ENCODE results near the gene KIF3C.

Gene KIF3C

DNA sequence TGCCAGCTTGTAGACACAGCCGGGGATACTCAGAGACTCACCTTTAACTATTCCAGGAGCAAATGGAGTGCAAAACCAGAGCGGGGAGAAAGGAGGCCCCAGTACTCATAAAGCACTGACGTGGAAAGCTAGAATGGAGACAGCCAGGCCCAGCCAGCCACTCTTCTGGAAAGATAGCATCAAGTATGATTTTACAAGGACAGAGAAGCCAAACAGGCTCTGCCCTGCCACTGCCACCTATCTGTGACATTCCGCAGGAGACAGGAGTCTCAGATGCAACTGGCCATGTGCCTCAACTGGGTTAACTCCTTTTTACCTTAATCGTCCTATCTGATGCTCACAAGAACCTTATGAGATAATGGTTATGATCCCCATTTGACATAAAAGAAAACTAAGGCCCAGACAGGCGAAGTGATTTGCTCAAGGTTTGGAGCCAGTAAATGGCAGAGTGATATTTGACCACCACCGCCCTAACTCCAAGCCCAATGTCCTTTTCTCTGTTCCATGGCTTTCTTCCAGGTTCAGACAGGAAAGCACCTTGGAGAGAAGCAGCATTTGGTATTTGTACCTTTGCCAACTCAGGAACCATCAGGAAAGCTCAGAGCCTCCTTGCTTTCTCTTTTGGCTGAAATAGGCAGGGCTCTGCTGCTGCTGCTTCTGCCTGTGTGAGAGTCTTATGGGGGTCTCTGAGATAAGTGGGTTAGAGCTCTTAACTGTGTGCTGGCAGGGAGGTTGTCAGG is 15.6 kb downstream of the KIF3C start:
- in situ Hi-C loops (cut with MboI; ENCODE audit: low sequenced_read_pairs), result loop anchor here (25.0 kb wide), 1 partner anchor 496 kb away; no protein-coding TSS in a partner anchor

DNA sequence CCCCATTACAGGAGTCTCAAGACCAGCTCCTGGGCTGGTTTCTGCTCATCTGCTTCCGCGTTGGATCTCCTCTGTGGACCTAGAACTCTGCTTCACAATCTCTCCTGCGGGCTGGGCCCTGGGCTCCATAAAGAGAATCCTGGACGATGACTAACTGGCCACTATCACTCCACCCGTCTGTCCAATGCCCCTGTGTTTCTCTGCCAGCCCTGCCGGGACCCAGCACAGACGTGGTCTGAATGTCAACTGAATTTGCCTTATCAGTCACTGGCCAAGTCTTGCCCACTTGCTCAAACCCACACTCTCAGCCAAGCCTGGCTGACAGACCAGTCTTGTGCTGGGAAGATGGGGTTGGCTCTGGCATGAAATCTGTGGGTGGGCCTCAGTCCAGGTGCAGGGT is 17.4 kb downstream of the KIF3C start:
- in situ Hi-C loops (cut with MboI; ENCODE audit: low sequenced_read_pairs), result loop anchor here (25.0 kb wide), 1 partner anchor 497 kb away; no protein-coding TSS in a partner anchor

DNA sequence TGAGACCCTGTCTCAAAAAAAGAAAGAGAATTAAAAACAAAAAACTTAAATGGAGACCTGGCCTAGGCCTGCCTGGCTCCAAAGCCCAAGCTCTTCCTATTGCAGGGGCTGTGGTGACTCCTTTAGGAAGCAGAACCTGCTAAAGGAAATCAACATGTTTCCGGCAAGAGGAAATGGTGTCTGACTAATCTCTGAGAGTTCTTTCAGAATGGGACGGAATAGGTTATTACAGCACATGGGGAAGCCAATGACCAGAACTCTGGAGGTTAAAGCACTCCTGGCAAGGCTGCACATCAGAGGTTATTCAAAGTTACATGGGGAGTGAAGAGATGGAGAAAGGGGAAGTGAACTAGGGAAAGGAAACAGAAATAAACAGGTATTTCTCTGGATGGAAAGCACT is 21.4 kb downstream of the KIF3C start:
- in situ Hi-C loops (cut with MboI; ENCODE audit: low sequenced_read_pairs), result loop anchor here (25.0 kb wide), 1 partner anchor 501 kb away; no protein-coding TSS in a partner anchor

DNA sequence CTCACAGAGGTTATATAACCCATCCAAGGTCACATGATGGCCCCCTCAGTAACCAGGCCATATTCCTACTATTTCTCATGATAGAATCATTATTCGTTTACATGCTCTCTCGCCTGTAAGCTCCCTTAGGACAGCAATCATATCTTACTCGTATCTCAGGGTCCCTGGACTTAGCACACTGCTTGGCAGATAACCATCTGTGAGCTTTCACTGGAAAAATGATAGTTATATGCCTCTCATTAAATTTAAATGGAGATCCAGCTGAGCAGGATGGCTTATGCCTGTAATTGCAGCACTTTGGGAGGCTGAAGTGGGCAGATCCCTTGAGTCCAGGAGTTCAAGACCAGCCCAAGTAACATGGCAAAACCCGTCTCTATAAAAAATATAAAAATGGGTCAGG is 21.9 kb downstream of the KIF3C start:
- in situ Hi-C loops (cut with MboI; ENCODE audit: low sequenced_read_pairs), result loop anchor here (25.0 kb wide), 1 partner anchor 502 kb away; no protein-coding TSS in a partner anchor

DNA sequence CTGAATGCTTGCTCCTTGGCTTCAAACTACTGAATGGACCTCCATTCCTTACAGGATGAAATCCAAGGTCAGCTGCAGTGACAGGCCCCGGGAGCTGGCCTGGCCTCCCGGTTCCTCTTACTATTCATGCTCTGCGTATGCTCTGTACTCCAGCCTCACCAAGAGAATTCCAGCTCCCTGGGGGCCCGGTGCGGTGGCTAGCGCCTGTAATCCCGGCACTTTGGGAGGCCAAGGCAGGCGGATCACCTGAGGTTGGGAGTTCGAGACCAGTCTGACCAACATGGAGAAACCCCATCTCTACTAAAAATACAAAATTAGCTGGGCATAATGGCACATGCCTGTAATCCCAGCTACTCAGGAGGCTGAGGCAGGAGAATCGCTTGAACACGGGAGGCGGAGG is 23.7 kb downstream of the KIF3C start:
- in situ Hi-C loops (cut with MboI; ENCODE audit: low sequenced_read_pairs), result loop anchor here (25.0 kb wide), 1 partner anchor 504 kb away; no protein-coding TSS in a partner anchor

DNA sequence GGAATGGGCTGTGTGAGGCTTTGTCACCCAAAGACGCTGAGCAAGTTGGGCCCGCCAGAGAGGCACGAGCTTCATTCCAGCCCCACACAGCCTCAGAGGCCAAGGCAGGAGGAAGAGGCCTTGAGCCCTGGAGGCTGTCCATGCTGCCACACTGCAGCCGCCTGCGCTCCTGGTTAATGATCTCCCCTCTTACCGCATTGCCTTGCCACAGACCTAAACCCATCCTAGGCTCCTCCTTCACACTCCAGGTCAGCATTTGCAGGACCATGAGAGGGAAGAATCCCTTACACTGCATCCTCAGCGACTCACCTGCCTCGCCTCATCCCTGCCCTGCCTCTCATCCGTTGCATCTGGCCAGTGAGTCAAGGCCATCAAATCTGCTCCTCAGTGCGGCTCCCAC is 24.6 kb downstream of the KIF3C start:
- in situ Hi-C loops (cut with MboI; ENCODE audit: low sequenced_read_pairs), result loop anchor here (25.0 kb wide), 1 partner anchor 505 kb away; no protein-coding TSS in a partner anchor

DNA sequence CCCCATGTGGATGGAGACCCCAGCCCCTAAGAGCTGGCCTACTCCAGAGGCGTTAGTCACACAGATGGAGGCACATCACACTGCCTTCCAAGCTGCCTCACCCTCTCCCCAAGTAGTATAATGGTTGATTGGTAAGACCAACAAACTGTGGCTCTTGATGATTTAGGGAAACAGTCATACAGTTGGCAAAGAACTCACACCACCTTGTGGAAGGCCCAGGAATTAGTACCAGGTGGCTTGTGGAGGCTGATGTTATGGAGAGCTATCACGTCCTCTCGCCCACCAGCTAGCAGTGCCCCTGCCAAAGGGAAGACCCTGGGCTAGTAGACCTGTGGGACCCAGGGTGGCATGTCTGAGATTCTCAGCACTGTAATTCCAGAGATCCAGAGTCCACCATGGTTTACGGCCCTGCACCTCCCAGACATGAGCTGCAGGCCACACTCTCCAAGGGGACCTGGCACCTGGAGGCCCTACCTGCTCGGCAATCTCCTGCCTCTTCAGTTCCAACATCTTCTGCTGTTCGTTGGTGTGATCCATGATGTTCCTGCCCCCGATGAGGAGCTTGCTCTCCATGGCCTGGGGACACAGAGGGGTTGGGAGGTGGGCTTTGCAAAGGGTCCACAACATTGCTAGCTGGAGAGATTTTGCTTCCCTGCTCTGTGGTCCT is 26.3 kb downstream of the KIF3C start:
- in situ Hi-C loops (cut with MboI; ENCODE audit: low sequenced_read_pairs), result loop anchor here (25.0 kb wide), 1 partner anchor 506 kb away; no protein-coding TSS in a partner anchor

DNA sequence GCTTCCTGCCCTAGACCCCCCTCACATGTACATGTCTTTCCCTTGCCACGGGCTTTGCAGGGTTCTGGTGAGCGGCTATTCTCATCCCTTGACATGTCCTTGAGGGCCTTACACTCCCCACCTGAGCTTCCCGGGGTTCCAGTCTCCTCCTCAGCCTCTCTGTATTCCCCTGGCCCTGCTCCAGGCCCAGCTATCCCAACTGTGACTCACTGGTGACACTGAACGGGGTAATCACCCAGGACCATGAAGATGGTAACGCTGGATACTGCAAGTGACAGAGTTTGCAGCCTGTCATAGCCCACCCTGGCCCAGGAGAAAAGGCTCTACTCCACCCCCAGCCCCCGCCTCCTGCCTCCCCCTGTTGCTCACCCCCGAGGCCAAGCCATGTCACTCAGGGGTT is 27.3 kb downstream of the KIF3C start:
- in situ Hi-C loops (cut with MboI; ENCODE audit: low sequenced_read_pairs), result loop anchor here (25.0 kb wide), 1 partner anchor 507 kb away; no protein-coding TSS in a partner anchor

- in situ Hi-C loops (cut with MboI; ENCODE audit: low sequenced_read_pairs), result loop anchor here (25.0 kb wide), 1 partner anchor 508 kb away; no protein-coding TSS in a partner anchor
Measured at GRCh38 chr2:25954199-25954752, 28.0 kb downstream of the KIF3C start.

GRCh38 chr2:25951071-25951547 is 31.2 kb downstream of the KIF3C start:
- in situ Hi-C loops (cut with MboI; ENCODE audit: low sequenced_read_pairs), result loop anchor here (25.0 kb wide), 1 partner anchor 511 kb away; no protein-coding TSS in a partner anchor

- in situ Hi-C loops (cut with MboI; ENCODE audit: low sequenced_read_pairs), result no loop called here
Measured at GRCh38 chr2:25948437-25948836, 33.9 kb downstream of the KIF3C start.

- in situ Hi-C loops (cut with MboI; ENCODE audit: low sequenced_read_pairs), result no loop called here
Measured at GRCh38 chr2:25941042-25941441, 41.3 kb downstream of the KIF3C start.

- in situ Hi-C loops (cut with MboI; ENCODE audit: low sequenced_read_pairs), result no loop called here
Measured at GRCh38 chr2:25939257-25939668, 43.0 kb downstream of the KIF3C start.

GRCh38 chr2:25938345-25938744 is 44.0 kb downstream of the KIF3C start:
- in situ Hi-C loops (cut with MboI; ENCODE audit: low sequenced_read_pairs), result no loop called here

DNA sequence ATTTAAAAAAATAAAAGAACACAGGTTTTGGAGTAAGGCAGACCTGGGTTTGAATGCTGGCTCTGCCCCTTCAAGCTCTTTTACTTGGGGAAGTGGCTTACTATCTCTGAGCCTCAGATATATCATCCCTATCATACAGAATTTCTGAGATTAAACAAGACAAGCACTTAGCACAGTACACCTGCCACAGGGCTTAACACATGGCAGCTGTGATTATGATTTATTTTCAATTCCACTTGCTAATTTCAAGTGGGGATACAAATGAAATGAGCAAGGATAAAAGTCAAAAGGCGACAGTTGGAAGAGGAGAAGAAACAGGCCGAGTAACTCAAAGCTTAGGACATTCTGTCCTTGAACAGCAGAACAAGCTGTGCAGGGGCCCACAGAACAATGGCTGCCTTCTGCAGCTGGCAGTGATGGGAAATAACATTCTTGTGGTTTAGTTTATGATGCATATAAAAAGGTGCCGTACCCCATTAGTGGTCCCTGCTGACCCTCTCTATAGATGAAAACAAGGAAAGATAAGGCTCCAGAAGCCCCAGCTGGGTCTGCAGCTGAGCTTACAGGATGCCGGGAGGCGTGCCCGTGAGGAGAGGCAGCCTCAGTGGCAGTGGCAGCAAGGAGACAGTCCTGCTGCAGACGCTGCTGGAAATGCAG is 45.3 kb downstream of the KIF3C start:
- in situ Hi-C loops (cut with MboI; ENCODE audit: low sequenced_read_pairs), result no loop called here

DNA sequence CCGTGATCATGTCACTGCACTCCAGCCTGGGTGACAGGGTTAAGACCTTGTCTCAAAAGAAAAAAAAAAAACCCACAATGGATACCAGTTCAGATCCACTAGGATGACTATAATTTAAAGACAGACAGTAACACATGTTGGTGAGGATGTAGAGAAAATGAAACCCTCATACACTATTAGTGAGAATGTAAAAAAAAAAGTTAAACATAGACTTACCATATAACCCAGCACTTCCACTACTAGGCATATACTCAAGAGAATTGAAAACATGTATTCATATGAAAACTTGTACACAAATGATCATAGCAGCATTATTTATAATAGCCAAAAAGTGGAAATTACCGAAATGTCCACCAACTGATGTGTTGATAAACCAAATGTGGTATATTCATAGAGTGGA is 48.7 kb downstream of the KIF3C start:
- in situ Hi-C loops (cut with MboI; ENCODE audit: low sequenced_read_pairs), result no loop called here

DNA sequence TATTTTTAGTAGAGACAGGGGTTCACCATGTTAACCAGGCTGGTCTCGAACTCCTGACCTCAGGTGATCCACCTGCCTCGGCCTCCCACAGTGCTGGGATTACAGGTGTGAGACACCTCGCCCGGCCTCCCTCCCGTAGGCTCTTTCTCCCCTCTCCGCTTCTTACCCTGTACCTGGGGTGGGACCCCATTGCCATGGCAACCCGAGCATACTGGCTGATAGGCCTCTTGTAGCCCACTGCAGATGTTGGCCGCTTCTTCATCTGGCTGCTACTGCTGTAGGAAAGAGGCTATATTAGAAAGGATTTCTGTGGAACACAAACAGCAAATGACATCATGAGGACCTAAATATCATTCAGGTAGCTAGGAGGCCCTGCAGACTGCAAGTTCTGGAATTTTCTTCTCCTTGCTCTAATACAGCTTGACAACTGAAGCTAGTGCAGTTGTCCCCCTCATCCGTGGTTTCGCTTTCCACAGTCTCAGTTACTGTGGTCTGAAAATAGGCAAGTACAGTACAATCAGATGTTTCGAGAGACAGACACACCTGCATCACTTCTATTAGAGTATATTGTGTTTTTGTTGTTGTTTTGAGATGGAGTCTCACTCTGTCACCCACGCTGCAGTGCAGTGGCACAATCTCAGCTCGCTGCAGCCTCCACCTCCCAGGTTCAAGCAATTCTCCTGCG is 52.4 kb downstream of the KIF3C start:
- in situ Hi-C loops (cut with MboI; ENCODE audit: low sequenced_read_pairs), result no loop called here

GRCh38 chr2:25928668-25929067 is 53.6 kb downstream of the KIF3C start:
- in situ Hi-C loops (cut with MboI; ENCODE audit: low sequenced_read_pairs), result no loop called here

DNA sequence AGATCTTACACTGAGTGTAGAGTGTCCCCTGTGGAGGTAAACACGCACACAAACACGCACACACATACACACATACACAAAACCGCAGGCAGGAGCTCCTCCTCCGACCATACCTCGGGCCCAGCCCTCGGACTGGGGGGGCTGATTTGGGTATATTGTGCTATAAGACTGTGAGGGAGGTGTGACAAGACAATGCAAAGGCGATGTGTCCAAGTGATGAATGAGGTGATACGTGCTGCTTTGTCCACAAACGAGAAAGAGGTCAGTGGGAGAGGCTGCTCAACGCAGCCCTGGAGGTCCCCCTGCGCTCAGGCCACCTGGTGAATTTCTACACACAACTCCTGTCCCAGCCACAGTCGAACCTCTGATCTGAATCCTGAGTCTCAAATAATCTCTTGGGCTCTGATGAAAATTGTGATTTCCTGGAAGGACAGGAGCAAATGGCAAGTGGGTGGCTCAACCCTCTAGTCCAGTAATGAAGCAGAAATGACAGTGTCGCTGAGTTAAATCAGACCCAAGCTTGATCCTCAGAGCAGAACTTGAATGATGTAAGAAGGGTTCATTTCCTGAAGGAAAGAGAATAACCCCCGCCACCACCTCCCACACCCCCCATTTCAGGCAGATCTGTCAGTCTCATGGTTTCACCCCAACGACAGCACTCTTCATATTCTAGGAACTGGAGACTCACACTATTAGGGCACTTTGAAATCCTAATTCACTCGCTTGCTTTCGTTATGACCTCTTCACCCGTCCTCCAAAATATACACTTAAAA is 55.1 kb downstream of the KIF3C start:
- in situ Hi-C loops (cut with MboI; ENCODE audit: low sequenced_read_pairs), result no loop called here

GRCh38 chr2:25922501-25922900 is 59.8 kb downstream of the KIF3C start:
- in situ Hi-C loops (cut with MboI; ENCODE audit: low sequenced_read_pairs), result no loop called here

All from HL-60/S4 treated with phorbol 12-myristate 13-acetate at 8.2 ng/mL for 4 days and 3 days (cell line).